Activated CD4-positive, alpha-beta T cell treated with anti-CD3 and anti-CD28 coated beads, Interleukin-2, amount 50 U/mL, for 48 hours (primary cell): Measurements from ENCODE around the gene NMU.
"Not testable (repeated sequence)": the region's sequence is repeated elsewhere in the genome, so short reads cannot be mapped to it uniquely, and the experiment has no call there.

Experiments
- DNase-seq, 2 experiments: peaks; one replicate each; pipeline ENCODE4 v3.0.0-alpha.2; 2020

Gene NMU

GRCh38 chr4:55618546-55619143 is 17.5 kb downstream of the NMU start:
- DNase-seq, result no peak

DNA sequence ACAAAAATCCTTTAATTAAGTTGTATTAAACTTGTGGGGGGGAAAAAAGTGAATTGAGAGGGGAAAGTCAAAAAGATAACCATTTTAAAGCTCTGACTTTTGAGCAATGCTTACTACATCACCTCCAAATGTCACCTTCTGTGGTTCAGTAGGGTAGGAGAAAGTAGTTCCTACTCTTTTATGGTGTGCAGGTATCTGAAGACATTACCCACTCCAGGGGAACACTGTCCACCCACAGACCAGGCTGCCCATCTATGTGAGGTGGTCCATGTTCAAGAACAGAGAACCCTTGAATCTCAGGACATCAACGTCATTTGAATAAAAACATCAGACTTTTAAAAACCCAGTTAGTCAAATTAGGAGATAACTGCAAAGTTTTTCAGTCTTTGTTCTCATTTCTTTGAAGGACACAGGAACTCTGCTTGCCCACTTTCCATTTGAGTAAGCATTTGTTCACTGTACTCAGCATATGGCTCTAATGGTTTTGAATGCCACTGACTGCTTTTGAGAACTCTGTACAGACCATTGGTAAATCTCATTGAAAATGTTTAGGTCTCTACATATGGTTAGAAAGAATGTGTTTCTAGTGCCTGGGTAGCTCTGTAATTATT is 18.4 kb downstream of the NMU start:
- DNase-seq, result no peak

DNA sequence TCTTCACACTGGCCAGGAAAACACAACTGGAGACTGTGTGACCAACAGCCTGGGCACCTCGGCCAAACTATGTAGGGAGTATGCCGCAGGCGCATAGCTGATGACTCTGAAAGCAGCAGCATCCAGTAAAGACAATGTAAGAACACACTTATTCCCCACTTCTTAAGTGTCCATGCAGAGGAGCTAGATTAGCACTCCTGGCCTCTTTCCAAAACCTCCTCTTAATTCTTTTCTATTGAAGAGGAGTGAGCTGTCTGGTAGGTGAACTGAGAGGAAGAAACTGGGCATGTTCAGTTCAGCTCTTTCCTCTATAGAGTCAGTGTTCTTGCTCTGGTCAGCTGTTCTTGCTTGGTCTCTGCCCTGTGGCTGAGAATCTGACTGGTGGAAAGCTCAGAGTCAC is 21.1 kb downstream of the NMU start:
- DNase-seq, result no peak

GRCh38 chr4:55613621-55614020 is 22.5 kb downstream of the NMU start:
- DNase-seq, result no peak

GRCh38 chr4:55612341-55612740 is 23.8 kb downstream of the NMU start:
- no peak for DNase-seq

- no peak for DNase-seq
Observed at GRCh38 chr4:55611358-55612059, 24.6 kb downstream of the NMU start.

DNA sequence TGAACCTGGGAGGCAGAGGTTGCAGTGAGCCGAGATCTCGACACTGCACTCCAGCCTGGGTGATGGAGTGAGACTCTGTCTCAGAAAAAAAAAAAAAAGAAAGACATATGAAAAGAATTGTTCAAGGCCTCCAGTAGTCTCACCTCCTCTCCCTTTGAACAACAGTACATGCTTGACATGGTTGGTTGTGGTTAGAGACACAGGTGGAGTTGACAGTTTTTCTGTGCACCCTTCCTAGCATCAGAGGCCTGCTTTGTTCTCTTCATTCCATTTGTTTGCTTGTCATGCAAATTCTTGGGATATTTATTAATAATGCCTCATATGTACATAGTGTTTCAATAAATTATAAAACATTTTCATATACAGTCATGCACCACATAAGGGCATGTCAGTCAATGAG is 25.7 kb downstream of the NMU start:
- no peak for DNase-seq

GRCh38 chr4:55609393-55609866 is 26.7 kb downstream of the NMU start:
- DNase-seq, result no peak

GRCh38 chr4:55608591-55608990 is 27.5 kb downstream of the NMU start:
- DNase-seq, result no peak

- DNase-seq, result no peak
Observed at GRCh38 chr4:55604996-55605395, 31.1 kb downstream of the NMU start.

DNA sequence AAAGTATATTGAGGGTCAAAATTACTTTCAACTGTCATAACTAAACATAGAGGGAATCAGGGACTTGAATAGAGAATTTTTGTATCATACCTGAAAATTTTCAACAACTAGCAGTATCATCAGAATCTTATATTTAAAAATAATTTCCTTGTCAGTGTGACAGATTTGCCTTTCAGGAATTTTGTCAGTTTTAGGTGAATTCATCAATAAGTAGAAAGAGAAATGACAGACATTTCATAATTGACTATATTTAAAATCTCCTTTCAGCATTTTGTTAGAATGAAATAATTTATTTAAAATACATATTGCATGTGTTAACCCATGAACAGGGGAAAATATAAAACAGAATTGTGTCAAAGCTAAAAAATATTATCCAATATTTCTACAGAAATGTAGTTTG is 35.5 kb downstream of the NMU start:
- no peak for DNase-seq

DNA sequence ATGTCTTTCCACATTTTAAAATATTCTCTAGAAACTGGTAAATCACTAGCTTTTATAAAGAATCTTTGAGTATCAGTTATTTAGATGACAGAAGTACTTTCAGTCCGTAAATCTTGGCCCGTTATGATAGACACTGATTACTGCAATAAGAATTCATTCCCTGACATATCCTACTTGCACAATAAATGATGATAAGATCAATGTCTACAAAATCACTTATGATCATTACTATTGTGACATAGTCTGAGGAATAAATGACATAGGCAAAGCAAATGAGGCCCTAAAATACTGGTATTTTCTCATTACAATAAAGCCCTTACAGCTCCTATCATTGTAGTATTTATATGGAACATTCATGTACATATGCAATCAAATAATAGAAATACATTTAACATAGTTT is 37.5 kb downstream of the NMU start:
- DNase-seq, result no peak

- no peak for DNase-seq
Observed at GRCh38 chr4:55592014-55592413, 44.1 kb downstream of the NMU start, which contains the start of gene PDCL2. TSS of gene PDCL2 (minus strand) at chr4:55592245. CDS start at chr4:55592109, 136 bp downstream.

DNA sequence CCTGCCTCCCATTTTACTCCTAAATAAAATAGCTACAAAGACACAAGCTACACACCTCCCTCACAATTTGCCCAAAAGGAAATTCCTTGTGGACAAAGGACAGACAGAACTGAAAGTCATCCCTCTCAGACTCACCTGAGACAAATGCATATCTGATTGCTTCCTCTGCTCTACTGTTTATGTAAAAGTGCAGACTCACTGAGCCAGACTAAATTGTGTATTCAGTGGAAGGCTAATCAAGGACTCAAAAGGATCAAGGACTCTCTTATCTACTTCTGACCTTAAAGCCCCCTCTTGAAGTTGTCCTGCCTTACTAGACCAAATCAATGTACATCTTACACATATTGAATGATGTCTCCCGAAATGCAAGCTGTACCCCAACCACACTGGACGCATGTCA is 47.9 kb downstream of the NMU start:
- no peak for DNase-seq

- not testable (repeated sequence) for DNase-seq
Observed at GRCh38 chr4:55582773-55583172, 53.3 kb downstream of the NMU start.

GRCh38 chr4:55578341-55579010 is 57.6 kb downstream of the NMU start:
- DNase-seq, result no peak

DNA sequence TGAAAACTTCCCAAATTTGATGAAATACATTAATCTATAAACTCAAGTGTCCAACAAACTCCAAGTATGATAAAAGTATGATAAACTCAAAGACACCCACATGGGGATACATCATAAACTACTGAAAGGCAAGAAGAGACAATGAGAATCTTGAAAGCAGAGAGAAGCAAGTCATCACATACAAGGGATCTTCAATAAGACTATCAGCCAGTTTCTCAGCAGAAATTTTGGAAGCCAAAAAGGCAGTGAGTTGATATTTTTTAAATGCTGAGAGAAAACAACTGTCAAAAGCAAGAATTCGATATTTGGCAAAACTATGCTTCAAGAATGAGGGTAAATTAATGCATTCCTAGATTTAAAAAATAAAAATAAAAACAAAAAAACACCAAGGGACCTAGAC is 60.6 kb downstream of the NMU start:
- DNase-seq, result no peak

GRCh38 chr4:55574252-55574651 is 61.8 kb downstream of the NMU start:
- no peak for DNase-seq

GRCh38 chr4:55571806-55572205 is 64.3 kb downstream of the NMU start:
- no peak for DNase-seq

- no peak for DNase-seq
Observed at GRCh38 chr4:55568905-55569504, 67.1 kb downstream of the NMU start.

GRCh38 chr4:55561889-55562288 is 74.2 kb downstream of the NMU start:
- DNase-seq, result no peak

DNA sequence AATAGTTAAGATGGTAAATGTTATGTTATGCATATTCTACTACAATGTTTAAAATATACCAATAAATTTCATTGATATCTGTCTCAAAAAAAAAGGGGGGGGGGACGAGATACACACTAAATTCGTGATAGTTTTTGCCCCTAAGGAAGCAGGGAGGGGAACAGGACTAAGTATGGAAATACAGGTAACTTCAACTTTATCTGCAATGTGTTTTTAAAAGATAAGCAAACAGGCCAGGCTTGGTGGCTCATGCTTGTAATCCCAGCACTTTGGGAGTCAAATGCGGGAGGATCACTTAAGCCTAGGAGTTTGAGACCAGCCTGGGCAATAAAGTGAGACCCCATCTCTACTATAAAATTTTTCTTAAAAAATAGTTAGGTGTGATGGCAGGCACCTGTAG is 76.0 kb downstream of the NMU start:
- no peak for DNase-seq

DNA sequence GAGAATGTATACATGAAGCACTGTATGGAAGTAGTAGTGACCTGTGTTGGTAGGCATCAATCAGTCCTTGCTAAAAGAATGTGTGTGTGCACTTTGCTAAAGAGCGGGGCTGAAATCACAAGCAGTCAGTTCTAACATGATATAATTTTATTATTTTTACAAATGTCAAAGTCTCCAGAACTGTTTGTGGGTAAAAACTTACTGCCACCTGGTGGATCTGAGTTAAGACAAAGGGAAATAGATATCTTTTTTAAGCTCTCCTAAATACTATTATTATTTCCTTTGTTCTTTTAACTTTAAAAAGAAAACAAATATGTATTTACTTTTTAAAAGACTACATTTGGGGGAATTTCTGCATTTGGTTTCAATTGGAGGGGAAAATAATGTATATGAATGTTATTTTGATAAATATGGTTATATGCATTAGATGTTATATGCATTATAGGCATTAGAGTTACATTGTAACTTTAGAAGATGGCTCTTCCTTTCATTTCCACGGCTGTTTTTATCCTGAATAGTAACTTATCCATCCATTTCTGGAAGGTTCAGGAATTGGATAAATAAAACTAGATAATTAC is 81.6 kb downstream of the NMU start:
- no peak for DNase-seq
